ENCODE results near the gene SAMD8. TPM values are rescaled to one million over a fixed set of nuclear protein-coding genes. Genes with fewer than 3 reads are reported as not detected.

SAMD8 gene
- total and polyA plus RNA-seq, 3 donors from 2014 or later = 45.0 to 66.3 (median 55.3) TPM

GRCh38 chr10:75089634-75090033 lies 21.8 kb upstream of the SAMD8 start:
- H3K36me3 ChIP-seq (ENCODE audit: low read depth, missing control alignments) = no peaks in the 10 kb centered on the region
- H3K4me3 ChIP-seq = no peak overlapping the region
- H3K27ac ChIP-seq = no peak overlapping the region
- H3K4me1 ChIP-seq = no peaks in the 10 kb centered on the region
- intact Hi-C loops (cut with DNase I; ENCODE audit: low total_unique reads) = no loop called here
- TF ChIP-seq CTCF (IDR thresholded peaks at IDR 0.05) (no peak), POLR2A (IDR thresholded peaks at IDR 0.05) (no peak)
- no peaks in the 10 kb centered on the region for H3K9me3 ChIP-seq
- no peaks in the 10 kb centered on the region for H3K27me3 ChIP-seq
- WGBS, 2 donors = 93 to 94% methylated on average over 6 of the region's 6 CpGs
- no peak for DNase-seq

- Histone ChIP-seq H3K9me3 (no peaks in the 10 kb centered on the region), H3K4me3 (no peak overlapping the region), H3K4me1 (no peaks in the 10 kb centered on the region), H3K36me3 (ENCODE audit: low read depth, missing control alignments) (no peaks in the 10 kb centered on the region), H3K27me3 (no peaks in the 10 kb centered on the region), H3K27ac (no peak overlapping the region)
- TF ChIP-seq CTCF (IDR thresholded peaks at IDR 0.05) = no peak
- no peak for TF ChIP-seq POLR2A (IDR thresholded peaks at IDR 0.05)
- 78 to 85% methylated on average over 3 of the region's 3 CpGs for WGBS, 2 donors
- intact Hi-C loops (cut with DNase I; ENCODE audit: low total_unique reads) = no loop called here
- no peak for DNase-seq
These were observed 20.3 kb upstream of the SAMD8 start for GRCh38 chr10:75091146-75091545.

- TF ChIP-seq CTCF (IDR thresholded peaks at IDR 0.05) = no peak
- TF ChIP-seq POLR2A (IDR thresholded peaks at IDR 0.05) = no peak
- no peak for DNase-seq
- Histone ChIP-seq H3K4me1 (no peaks in the 10 kb centered on the region), H3K27me3 (no peaks in the 10 kb centered on the region), H3K9me3 (no peaks in the 10 kb centered on the region), H3K4me3 (no peak overlapping the region), H3K27ac (no peak overlapping the region), H3K36me3 (ENCODE audit: low read depth, missing control alignments) (no peaks in the 10 kb centered on the region)
- 80 to 94% methylated on average over 6 to 10 of the region's 10 CpGs for WGBS, 2 donors
- intact Hi-C loops (cut with DNase I; ENCODE audit: low total_unique reads) = no loop called here
These were observed 17.0 kb upstream of the SAMD8 start for GRCh38 chr10:75094465-75094864.

- Histone ChIP-seq H3K4me1 (peaks cover 8% of the 10 kb centered on the region), H3K9me3 (no peaks in the 10 kb centered on the region), H3K36me3 (ENCODE audit: low read depth, missing control alignments) (no peaks in the 10 kb centered on the region), H3K4me3 (no peak overlapping the region), H3K27me3 (no peaks in the 10 kb centered on the region), H3K27ac (no peak overlapping the region)
- intact Hi-C loops (cut with DNase I; ENCODE audit: low total_unique reads) = no loop called here
- WGBS, 2 donors = 88 to 93% methylated on average over 8 to 14 of the region's 14 CpGs
- no peak for TF ChIP-seq POLR2A (IDR thresholded peaks at IDR 0.05)
- no peak for TF ChIP-seq CTCF (IDR thresholded peaks at IDR 0.05)
- no peak for DNase-seq
These were observed 15.8 kb upstream of the SAMD8 start for GRCh38 chr10:75095631-75096030.

GRCh38 chr10:75096749-75097148 lies 14.7 kb upstream of the SAMD8 start:
- no peak overlapping the region for H3K27ac ChIP-seq
- TF ChIP-seq CTCF (IDR thresholded peaks at IDR 0.05) = no peak
- TF ChIP-seq POLR2A (IDR thresholded peaks at IDR 0.05) = no peak
- no peak for DNase-seq
- H3K36me3 ChIP-seq (ENCODE audit: low read depth, missing control alignments) = no peaks in the 10 kb centered on the region
- intact Hi-C loops (cut with DNase I; ENCODE audit: low total_unique reads) = no loop called here
- no peaks in the 10 kb centered on the region for H3K9me3 ChIP-seq
- H3K27me3 ChIP-seq = no peaks in the 10 kb centered on the region
- H3K4me3 ChIP-seq = no peak overlapping the region
- peaks cover 11% of the 10 kb centered on the region for H3K4me1 ChIP-seq
